GM19043 (cell line): Measurements from ENCODE around the gene PHACTR1.

ENCODE experiments used
- ATAC-seq: cut with Tn5 transposase; IDR thresholded peaks from one replicate; pipeline ENCODE4 v1.9.1; 2021; ENCODE audit warnings: low read depth; ENCODE audit not compliant: unreplicated experiment

Gene PHACTR1

GRCh38 chr6:12844284-12845223 is 128.0 kb downstream of the PHACTR1 start:
- ATAC-seq, result no peak

DNA sequence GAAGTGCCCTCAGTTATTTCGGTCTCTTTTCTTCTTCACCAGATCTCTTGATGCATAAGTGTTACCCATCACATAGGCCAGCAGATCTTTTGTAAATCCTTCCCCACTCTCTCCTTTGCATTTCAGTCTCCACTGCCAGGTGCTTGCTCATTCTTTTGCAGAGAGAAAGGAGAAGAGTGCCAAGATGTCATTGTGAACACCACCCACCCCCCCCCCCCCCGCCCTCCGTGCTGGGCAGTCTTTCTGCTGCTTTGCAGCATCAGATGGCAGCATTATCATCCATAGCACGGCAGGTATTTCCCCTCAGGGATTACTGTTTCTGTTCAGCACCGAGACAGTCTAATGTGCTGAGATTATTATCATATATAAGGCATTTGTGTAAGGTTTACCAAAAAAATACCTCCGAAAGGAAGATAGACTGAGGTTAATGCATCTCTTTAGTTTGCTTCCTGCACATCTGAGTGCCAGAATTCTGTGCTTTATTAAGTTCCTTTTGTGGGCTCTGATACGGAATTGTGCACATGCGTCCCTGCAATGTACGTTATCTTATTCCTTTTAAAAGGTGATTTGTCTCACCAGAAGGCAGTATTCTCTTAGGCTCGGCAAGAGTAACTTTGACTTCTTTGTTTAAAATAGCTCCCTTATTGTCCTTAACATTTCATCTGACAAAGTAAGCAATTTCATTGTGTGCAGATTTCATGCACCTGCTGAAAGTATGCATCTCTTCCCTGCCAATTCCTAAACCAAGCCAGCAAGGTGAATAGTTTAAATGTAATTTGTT is 128.8 kb downstream of the PHACTR1 start:
- ATAC-seq, result no peak

DNA sequence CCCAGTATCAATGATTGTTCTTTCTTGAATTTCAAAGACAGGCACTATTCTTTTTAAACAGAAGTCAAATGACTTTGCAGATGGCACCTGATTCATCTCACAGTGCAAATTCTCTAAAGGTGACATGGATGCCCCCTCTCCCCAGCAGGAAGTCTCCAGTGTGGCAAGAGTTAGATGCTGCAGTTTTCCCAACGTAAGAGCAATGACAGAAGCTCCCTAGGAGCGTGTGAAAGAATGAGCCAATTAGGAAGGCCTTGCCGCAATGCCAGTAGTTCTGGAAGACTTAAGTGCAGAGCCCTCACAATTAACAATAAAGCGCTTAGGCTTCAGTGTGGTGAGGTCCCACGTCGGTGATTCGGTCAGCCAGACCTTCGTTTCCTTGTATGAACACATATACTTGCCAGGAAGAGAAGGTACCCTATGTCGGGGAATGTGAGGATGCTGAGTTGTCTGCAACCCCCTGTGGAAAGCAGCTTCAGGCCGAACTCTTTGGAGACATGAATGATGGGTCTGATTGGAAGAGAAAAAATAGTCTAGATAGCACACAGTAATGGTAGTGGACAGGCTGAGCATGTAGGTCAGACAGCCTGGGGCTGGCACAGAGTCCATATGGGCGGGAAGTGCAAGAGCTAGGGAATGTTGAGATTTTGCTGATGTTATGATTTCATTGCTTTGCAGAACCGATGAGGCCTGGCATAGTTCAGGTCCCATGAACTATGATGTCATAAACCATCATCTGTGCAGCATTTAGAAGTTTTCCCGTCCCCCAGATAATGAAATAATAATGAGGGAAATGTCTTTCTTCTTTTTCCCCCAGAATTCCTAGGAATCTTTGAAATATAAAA is 132.6 kb downstream of the PHACTR1 start:
- ATAC-seq, result no peak

DNA sequence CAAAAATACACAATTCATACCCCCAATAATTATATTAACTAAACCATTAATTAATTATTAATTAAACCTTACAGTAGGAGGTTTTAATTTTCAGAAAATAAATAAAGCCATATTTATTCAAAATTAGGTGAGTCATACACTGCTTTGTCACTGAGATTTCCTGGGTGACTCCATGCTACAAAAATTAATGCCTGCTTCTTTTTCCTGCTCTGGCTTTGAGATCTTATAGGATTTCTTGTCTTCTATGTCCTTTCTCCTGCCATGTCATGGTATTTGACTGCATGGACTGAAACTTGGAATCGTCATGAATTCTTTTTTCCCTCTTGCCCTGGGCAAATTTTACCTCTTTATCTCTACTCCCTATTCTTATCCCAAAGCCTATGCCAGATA is 133.2 kb downstream of the PHACTR1 start:
- ATAC-seq, result no peak

DNA sequence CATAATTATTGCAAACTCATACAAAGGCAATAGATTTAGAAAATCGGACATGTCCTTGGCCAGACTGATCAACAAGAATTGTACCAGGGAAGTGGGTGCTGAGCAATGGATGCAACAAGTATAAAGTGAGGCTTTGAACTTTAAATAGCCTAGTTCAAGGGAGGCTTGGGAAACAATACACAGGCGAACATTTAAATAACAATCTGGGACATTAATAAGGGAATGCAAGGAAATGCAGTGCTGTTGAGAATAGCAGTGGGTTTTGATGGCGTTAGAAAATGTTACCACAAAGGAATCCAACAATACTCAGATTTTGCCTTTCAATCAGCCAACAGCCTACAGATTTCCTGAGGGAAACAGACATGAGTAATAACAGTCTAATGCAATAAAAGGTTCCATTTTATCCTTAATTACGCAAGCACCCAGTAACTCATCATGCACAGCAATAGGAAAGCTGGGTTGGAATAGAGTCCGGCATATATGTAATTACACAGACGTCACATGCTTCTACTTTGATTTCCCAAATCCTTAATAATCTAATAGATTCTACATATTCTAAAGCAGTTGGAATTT is 134.6 kb downstream of the PHACTR1 start:
- ATAC-seq, result no peak

- ATAC-seq, result no peak
These were observed 145.0 kb downstream of the PHACTR1 start for GRCh38 chr6:12861603-12862002.

DNA sequence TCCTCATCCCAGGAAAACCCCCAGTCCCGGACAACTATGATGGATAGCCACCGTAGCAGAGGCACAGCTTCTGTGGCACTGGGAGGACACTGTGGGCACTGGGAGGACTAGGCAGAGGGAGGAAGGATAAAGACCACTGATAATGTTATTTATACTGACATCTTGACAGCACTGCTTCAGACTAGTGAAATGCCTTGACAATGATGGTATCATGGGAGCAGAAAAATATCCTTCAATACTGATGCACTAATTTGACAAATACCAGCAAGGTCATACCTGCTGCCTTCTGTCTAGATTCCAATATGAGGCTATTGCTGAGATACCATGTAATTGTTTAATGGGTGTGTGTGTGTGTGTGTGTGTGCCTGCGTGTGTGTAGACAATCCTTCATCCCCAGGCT is 148.6 kb downstream of the PHACTR1 start:
- no peak for ATAC-seq

GRCh38 chr6:12865671-12866181 is 149.2 kb downstream of the PHACTR1 start:
- no peak for ATAC-seq

DNA sequence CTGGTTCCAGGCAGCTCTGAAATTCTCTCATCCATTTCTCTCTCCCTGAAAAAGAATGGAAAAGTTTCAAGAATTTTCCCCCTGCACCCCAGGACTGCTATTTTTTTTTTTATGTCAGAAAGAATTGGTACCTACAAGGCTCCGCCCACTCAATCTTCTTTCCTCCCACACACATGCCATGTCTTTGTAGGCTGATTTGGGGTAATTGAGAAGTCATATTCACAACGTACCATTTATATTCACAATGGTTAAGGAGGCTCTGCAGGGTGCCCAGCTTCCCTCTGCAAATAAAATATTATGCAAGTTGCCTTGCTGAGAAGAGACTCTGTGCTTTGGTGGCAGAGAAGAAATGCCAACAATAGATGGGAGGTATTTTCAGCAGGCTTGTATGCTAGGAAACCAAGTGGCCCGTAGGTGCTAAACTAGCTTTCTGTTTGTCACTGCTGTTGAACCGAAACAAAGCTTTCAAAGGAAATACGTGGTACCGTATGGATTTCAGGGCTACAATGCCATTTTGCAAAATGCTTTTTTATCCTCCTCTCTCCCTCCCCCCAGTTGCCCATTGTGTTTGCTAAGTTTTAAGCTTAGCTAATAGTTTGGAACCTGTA is 150.0 kb downstream of the PHACTR1 start:
- no peak for ATAC-seq

DNA sequence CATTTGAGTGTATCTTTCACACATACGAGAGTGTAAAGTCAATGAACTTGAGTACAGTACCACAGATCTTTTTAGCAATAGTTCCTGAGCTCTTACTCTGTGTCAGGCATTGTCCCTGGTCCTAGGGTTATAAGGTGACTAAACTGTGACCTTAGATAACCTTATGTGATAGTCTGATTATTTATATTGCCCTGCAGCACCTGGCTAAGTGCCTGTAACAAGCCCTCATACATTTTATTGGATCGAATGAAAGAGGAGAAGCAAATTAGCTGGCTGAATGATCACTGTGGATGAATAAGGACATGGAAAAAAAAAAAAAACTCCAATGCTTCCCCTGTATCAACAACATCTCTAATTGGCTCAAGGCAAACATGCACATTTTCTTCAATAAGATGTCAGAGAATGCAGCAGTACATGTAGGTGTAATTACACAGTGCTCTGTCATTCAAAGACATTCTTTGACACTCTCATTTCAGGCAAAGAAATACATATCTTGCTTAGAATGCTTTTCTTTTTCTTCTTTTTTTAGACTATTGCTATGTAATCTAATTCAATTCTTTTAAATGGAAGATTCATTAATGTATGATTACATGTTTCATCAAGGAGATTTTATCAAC is 153.4 kb downstream of the PHACTR1 start:
- no peak for ATAC-seq

- ATAC-seq, result no peak
These were observed 157.1 kb downstream of the PHACTR1 start for GRCh38 chr6:12873691-12874090.

DNA sequence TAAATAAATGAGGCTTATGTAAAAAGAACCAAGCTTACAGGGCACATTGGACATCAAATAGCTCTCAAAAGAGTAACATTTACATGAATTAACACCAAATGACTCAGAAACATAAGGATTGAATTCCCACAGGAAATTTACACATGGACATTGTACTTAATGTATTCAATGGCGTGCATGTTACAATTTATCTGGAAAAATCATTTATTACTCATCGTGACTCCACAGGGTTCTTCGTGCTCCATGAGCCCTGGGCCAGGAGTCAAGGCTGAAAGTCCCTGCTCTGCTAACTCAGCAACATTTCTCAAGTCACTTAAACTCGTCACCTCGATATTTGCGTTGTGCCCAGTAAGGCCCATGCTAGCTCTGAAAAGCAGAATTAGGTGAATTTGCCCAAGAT is 158.5 kb downstream of the PHACTR1 start:
- ATAC-seq, result no peak

- ATAC-seq, result no peak
These were observed 162.2 kb downstream of the PHACTR1 start for GRCh38 chr6:12878741-12879140.

- ATAC-seq, result no peak
These were observed 166.3 kb downstream of the PHACTR1 start for GRCh38 chr6:12882761-12883290.

DNA sequence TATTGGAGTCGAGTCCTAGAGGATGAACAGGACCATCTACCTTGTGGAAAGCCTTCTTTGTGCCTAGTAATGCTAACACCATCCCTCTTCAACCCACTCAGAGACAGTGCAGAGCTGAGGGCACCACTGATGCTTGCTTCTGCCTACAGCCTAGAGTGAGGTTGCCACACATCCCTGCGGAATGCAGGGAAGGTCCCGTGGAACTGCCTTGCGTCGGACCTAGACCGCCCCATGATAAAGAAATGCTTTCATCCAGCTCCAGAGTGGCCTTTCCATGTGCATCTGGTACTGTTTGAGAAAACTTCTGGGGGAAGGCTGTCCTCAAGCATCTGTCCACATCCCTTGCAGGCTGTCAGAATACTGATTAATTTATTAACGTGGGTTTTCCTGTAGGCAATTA is 168.4 kb downstream of the PHACTR1 start:
- no peak for ATAC-seq

- no peak for ATAC-seq
These were observed 170.6 kb downstream of the PHACTR1 start for GRCh38 chr6:12886961-12887775.

DNA sequence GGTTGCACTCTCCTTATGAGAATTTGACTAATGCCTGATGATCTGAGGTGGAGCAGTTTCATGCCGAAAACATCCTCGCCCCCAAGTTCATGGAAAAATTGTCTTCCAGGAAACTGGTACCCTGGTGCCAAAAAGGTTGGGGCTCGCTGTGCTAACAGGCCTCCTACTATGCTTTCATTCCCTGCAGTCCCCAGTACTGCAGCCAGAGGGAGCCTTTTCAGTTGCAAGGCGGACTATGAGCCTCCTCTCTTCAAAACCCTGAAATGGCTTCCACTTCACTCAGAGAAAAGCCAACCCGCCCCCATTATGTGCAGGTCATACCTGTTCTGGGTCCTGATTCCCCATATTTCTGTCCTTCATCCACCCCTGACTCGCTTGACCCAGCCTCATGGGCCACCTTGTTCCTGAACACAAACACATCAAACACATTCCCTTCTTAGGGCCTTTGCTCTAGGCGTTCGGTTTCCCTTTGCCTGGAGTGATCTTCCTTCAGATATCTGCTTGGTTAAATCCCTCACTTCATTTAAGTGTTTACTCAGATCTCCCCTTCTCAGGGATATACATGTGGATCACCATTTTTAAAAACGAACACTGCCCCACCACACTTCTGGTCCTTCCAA is 173.7 kb downstream of the PHACTR1 start:
- ATAC-seq, result no peak

- no peak for ATAC-seq
These were observed 175.0 kb downstream of the PHACTR1 start for GRCh38 chr6:12891595-12891994.
